Keratinocyte (primary cell): ENCODE data around the gene TMEM200B.

Source experiments
- EZH2 ChIP-seq: IDR thresholded peaks from one replicate; pipeline ENCODE4 v1.6.1; 2012; ENCODE audit warnings: inconsistent platforms, mild to moderate bottlenecking, low read length, moderate library complexity
- TF ChIP-seq, protein P1 (sequence below), 3 experiments: IDR thresholded peaks in 1 of 3; conservative IDR thresholded peaks in 1 of 3; optimal IDR thresholded peaks in 1 of 3; 2 replicates in 2 of 3; 3 replicates in 1 of 3; pipeline versions ENCODE3 to v1.5.1; 2011; ENCODE audit warnings: low read length in 3 of 3, mild to moderate bottlenecking in 3 of 3, moderate library complexity in 2 of 3, control low read depth in 1 of 3, inconsistent platforms in 1 of 3; ENCODE audit not compliant: insufficient read depth in 2 of 3; ENCODE audit errors: extremely low read depth in 1 of 3

- TF ChIP-seq EZH2 = no peak
- TF ChIP-seq, protein P1, sequence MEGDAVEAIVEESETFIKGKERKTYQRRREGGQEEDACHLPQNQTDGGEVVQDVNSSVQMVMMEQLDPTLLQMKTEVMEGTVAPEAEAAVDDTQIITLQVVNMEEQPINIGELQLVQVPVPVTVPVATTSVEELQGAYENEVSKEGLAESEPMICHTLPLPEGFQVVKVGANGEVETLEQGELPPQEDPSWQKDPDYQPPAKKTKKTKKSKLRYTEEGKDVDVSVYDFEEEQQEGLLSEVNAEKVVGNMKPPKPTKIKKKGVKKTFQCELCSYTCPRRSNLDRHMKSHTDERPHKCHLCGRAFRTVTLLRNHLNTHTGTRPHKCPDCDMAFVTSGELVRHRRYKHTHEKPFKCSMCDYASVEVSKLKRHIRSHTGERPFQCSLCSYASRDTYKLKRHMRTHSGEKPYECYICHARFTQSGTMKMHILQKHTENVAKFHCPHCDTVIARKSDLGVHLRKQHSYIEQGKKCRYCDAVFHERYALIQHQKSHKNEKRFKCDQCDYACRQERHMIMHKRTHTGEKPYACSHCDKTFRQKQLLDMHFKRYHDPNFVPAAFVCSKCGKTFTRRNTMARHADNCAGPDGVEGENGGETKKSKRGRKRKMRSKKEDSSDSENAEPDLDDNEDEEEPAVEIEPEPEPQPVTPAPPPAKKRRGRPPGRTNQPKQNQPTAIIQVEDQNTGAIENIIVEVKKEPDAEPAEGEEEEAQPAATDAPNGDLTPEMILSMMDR (optimal IDR thresholded peaks at IDR 0.05 in 1 of 3, IDR thresholded peaks at IDR 0.05 in 1 of 3, conservative IDR thresholded peaks at IDR 0.05 in 1 of 3; ENCODE audit: extremely low read depth in 1 of 3, insufficient read depth in 2 of 3, low read length in 3 of 3) = no peak
Measured at GRCh38 chr1:29084196-29084521, 39.5 kb downstream of the TMEM200B start.
